Esophagus muscularis mucosa (tissue), 4 donors: ENCODE data around the gene ZBP1. TPM values are rescaled to one million over a fixed set of nuclear protein-coding genes. Genes with fewer than 3 reads are reported as not detected.

Experiments
- DNase-seq: peaks from one replicate; pipeline ENCODE4 v3.0.0-alpha.2; 2017; ENCODE audit errors: extremely low spot score
- H3K27ac ChIP-seq, 4 donors: fragments of 200-600 bp; sonication (generic); replicated peaks in 1 of 4; 1 replicate in 3 of 4; 2 replicates in 1 of 4; pipeline ENCODE4 v1.5.1; 2016 to 2019; ENCODE audit warnings: mild to moderate bottlenecking in 1 of 4
- H3K27me3 ChIP-seq, 4 donors: fragments of 200-600 bp; sonication (generic); one replicate each; pipeline versions ENCODE4 v1.5.1 to v1.6.0; 2016 to 2019
- H3K36me3 ChIP-seq, 4 donors: fragments of 200-600 bp; sonication (generic); one replicate each; pipeline ENCODE4 v1.5.1; 2016 to 2019
- H3K4me1 ChIP-seq, 4 donors: fragments of 200-600 bp; sonication (generic); one replicate each; pipeline ENCODE4 v1.5.1; 2016 to 2019
- H3K4me3 ChIP-seq, 4 donors: fragments of 200-600 bp; sonication (generic); 1 replicate in 2 of 4; 2 replicates in 2 of 4; pipeline ENCODE4 v1.5.1; 2016 to 2019; ENCODE audit warnings: mild to moderate bottlenecking in 4 of 4, moderate library complexity in 1 of 4
- H3K9me3 ChIP-seq, 4 donors: fragments of 200-600 bp; sonication (generic); 1 replicate in 3 of 4; 2 replicates in 1 of 4; pipeline ENCODE4 v1.5.1; 2016 to 2019
- CTCF ChIP-seq, 3 experiments: fragments of 200-600 bp in 2 of 3; fragments of 450-650 bp in 1 of 3; sonication (generic) in 2 of 3; IDR thresholded peaks; one replicate each; pipeline ENCODE4 v1.5.1; 2017 to 2019; ENCODE audit warnings: antibody characterized with exemption in 3 of 3, mild to moderate bottlenecking in 2 of 3, moderate library complexity in 1 of 3
- EP300 ChIP-seq: sonication (generic); formaldehyde crosslinking; IDR thresholded peaks from one replicate; pipeline ENCODE4 v1.6.1; 2017; ENCODE audit warnings: antibody characterized with exemption
- POLR2A ChIP-seq: fragments of 450-650 bp; IDR thresholded peaks from one replicate; pipeline ENCODE4 v1.6.1; 2017; ENCODE audit warnings: antibody characterized with exemption, moderate library complexity, mild to moderate bottlenecking, low read depth
- POLR2AphosphoS5 ChIP-seq, 2 donors: sonication (generic); formaldehyde crosslinking; IDR thresholded peaks; one replicate each; pipeline ENCODE4 v1.6.1; 2017; ENCODE audit warnings: antibody characterized with exemption in 2 of 2
- WGBS: methylation state at CpG from one replicate; pipeline ENCODE4 v1.1.5; 2018; 5-methylcytosine and 5-hydroxymethylcytosine counted together
- intact Hi-C: fragments of 100-400 bp; cut with DNase I; formaldehyde crosslinking; loops from one replicate; pipeline ENCODE4 v1.15.1; 2023
- total RNA-seq, 4 donors: library from RNA; depleted of rRNA; stranded (reverse); fragments of >200 nt; gene quantifications; one replicate each; pipeline versions ENCODE4 v1.1.0 to v1.2.1, GENCODE V29; 2016

Gene ZBP1
- total RNA-seq, 4 donors from 2014 or later: 0.33 to 0.75 TPM; not detected in 2

GRCh38 chr20:57570145-57570850 lies 49.9 kb downstream of the ZBP1 start:
- H3K9me3 ChIP-seq: no peaks in the 10 kb centered on the region
- no peaks in the 10 kb centered on the region for H3K4me1 ChIP-seq
- TF ChIP-seq CTCF (IDR thresholded peaks at IDR 0.05) (no peak), POLR2AphosphoS5 (IDR thresholded peaks at IDR 0.05) (no peak), POLR2A (no peak), EP300 (no peak)
- no peak overlapping the region for H3K4me3 ChIP-seq
- H3K27ac ChIP-seq: no peak overlapping the region
- WGBS: 77% methylated on average over 14 of the region's 20 CpGs
- H3K27me3 ChIP-seq: peaks cover 0 to 24% (median 0%) of the 10 kb centered on the region in 4 donors
- intact Hi-C loops: no loop called here
- DNase-seq: no peak
- H3K36me3 ChIP-seq: no peaks in the 10 kb centered on the region

GRCh38 chr20:57568960-57569359 lies 51.3 kb downstream of the ZBP1 start:
- TF ChIP-seq POLR2A: no peak
- no peak for TF ChIP-seq POLR2AphosphoS5 (IDR thresholded peaks at IDR 0.05)
- no peak for TF ChIP-seq CTCF (IDR thresholded peaks at IDR 0.05)
- TF ChIP-seq EP300: no peak
- no peak for DNase-seq
- 84% methylated on average over 12 of the region's 12 CpGs for WGBS
- Histone ChIP-seq H3K9me3 (no peaks in the 10 kb centered on the region), H3K36me3 (no peaks in the 10 kb centered on the region), H3K4me1 (no peaks in the 10 kb centered on the region), H3K27me3 (peaks cover 0 to 22% (median 0%) of the 10 kb centered on the region in 4 donors), H3K4me3 (no peak overlapping the region), H3K27ac (no peak overlapping the region)
- intact Hi-C loops: no loop called here

GRCh38 chr20:57568088-57568896 lies 51.9 kb downstream of the ZBP1 start:
- H3K27ac ChIP-seq: no peak overlapping the region
- WGBS: 81% methylated on average over 13 of the region's 13 CpGs
- intact Hi-C loops: no loop called here
- DNase-seq: no peak
- peaks cover 0 to 20% (median 0%) of the 10 kb centered on the region in 4 donors for H3K27me3 ChIP-seq
- TF ChIP-seq POLR2A (no peak), POLR2AphosphoS5 (IDR thresholded peaks at IDR 0.05) (no peak), EP300 (no peak), CTCF (IDR thresholded peaks at IDR 0.05) (no peak)
- no peaks in the 10 kb centered on the region for H3K9me3 ChIP-seq
- H3K4me3 ChIP-seq: no peak overlapping the region
- H3K36me3 ChIP-seq: no peaks in the 10 kb centered on the region
- H3K4me1 ChIP-seq: no peaks in the 10 kb centered on the region

- Histone ChIP-seq H3K27me3 (peaks cover 0 to 20% (median 0%) of the 10 kb centered on the region in 4 donors), H3K9me3 (no peaks in the 10 kb centered on the region), H3K36me3 (no peaks in the 10 kb centered on the region), H3K4me3 (no peak overlapping the region), H3K27ac (no peak overlapping the region), H3K4me1 (no peaks in the 10 kb centered on the region)
- no peak for DNase-seq
- intact Hi-C loops: no loop called here
- WGBS: 92% methylated on average over 9 of the region's 9 CpGs
- TF ChIP-seq EP300: no peak
- TF ChIP-seq CTCF (IDR thresholded peaks at IDR 0.05): no peak
- TF ChIP-seq POLR2A: no peak
- no peak for TF ChIP-seq POLR2AphosphoS5 (IDR thresholded peaks at IDR 0.05)
Observed at GRCh38 chr20:57567471-57568079, 52.7 kb downstream of the ZBP1 start.
